Measurements from ENCODE around the gene SERPINA12. TPM values are rescaled to one million over a fixed set of nuclear protein-coding genes. Genes with fewer than 3 reads are reported as not detected.

Gene SERPINA12
- total RNA-seq = not detected

GRCh38 chr14:94509356-94509755 lies at the start of gene SERPINA12:
TSS of gene SERPINA12 (minus strand) at chr14:94509469. CDS start at chr14:94498397, 11,072 bp downstream.
- no peaks in the 10 kb centered on the region for H3K36me3 ChIP-seq
- TF ChIP-seq CTCF (IDR thresholded peaks at IDR 0.05) = no peak
- no peak for TF ChIP-seq POLR2A (IDR thresholded peaks at IDR 0.05)
- no peak within 1 kb of the TSS for H3K4me3 ChIP-seq
- DNase-seq = no peak
- H3K4me1 ChIP-seq = no peaks in the 10 kb centered on the region
- H3K27ac ChIP-seq = no peak within 1 kb of the TSS
- H3K27me3 ChIP-seq = no peaks in the 10 kb centered on the region
- H3K9me3 ChIP-seq = no peaks in the 10 kb centered on the region

- no peaks in the 10 kb centered on the region for H3K36me3 ChIP-seq
- no peaks in the 10 kb centered on the region for H3K27me3 ChIP-seq
- no peaks in the 10 kb centered on the region for H3K9me3 ChIP-seq
- no peak for TF ChIP-seq POLR2A (IDR thresholded peaks at IDR 0.05)
- no peak for TF ChIP-seq CTCF (IDR thresholded peaks at IDR 0.05)
- no peak overlapping the region for H3K27ac ChIP-seq
- no peak overlapping the region for H3K4me3 ChIP-seq
- no peaks in the 10 kb centered on the region for H3K4me1 ChIP-seq
- no peak for DNase-seq
These were observed 49.6 kb upstream of the SERPINA12 start for GRCh38 chr14:94558842-94559241.

- DNase-seq = no peak
- Histone ChIP-seq H3K4me1 (no peaks in the 10 kb centered on the region), H3K27ac (no peak overlapping the region), H3K27me3 (no peaks in the 10 kb centered on the region), H3K4me3 (no peak overlapping the region), H3K9me3 (no peaks in the 10 kb centered on the region), H3K36me3 (no peaks in the 10 kb centered on the region)
- no peak for TF ChIP-seq POLR2A (IDR thresholded peaks at IDR 0.05)
- no peak for TF ChIP-seq CTCF (IDR thresholded peaks at IDR 0.05)
These were observed 48.1 kb upstream of the SERPINA12 start for GRCh38 chr14:94557327-94557726.

- DNase-seq = no peak
- Histone ChIP-seq H3K36me3 (no peaks in the 10 kb centered on the region), H3K4me1 (no peaks in the 10 kb centered on the region), H3K9me3 (no peaks in the 10 kb centered on the region), H3K27ac (no peak overlapping the region), H3K4me3 (no peak overlapping the region), H3K27me3 (no peaks in the 10 kb centered on the region)
- no peak for TF ChIP-seq CTCF (IDR thresholded peaks at IDR 0.05)
- TF ChIP-seq POLR2A (IDR thresholded peaks at IDR 0.05) = no peak
These were observed 46.7 kb upstream of the SERPINA12 start for GRCh38 chr14:94555991-94556390.

GRCh38 chr14:94550041-94550440 lies 40.8 kb upstream of the SERPINA12 start:
- Histone ChIP-seq H3K4me1 (no peaks in the 10 kb centered on the region), H3K4me3 (no peak overlapping the region), H3K27ac (no peak overlapping the region), H3K9me3 (no peaks in the 10 kb centered on the region), H3K27me3 (no peaks in the 10 kb centered on the region), H3K36me3 (no peaks in the 10 kb centered on the region)
- TF ChIP-seq CTCF (IDR thresholded peaks at IDR 0.05) (no peak), POLR2A (IDR thresholded peaks at IDR 0.05) (no peak)
- DNase-seq = no peak
